Measurements from ENCODE around the gene CHST15.

CHST15 gene

GRCh38 chr10:124066126-124066700 lies 27.2 kb downstream of the CHST15 start:
- POLR2A ChIA-PET (ENCODE audit: low non-redundant PET) = interaction anchor here (0.6 kb wide), 1 partner anchor 597 kb away, joined by 3 read pairs; no protein-coding TSS in a partner anchor
- DNase-seq (ENCODE audit: low spot score) = no peak
- CTCF ChIA-PET = interaction anchor here (0.6 kb wide), 1 partner anchor 12 kb away, joined by 3 read pairs; no protein-coding TSS in a partner anchor

GRCh38 chr10:124065382-124066125 lies 27.8 kb downstream of the CHST15 start:
- no peak for DNase-seq (ENCODE audit: low spot score)
- no peak for TF ChIP-seq CTCF (conservative IDR thresholded peaks at IDR 0.05; ENCODE audit: low read depth)
- ChIA-PET POLR2A (ENCODE audit: low non-redundant PET) (interaction anchor here (0.6 kb wide), 1 partner anchor 596 kb away, joined by 3 read pairs; no protein-coding TSS in a partner anchor), CTCF (interaction anchor here (0.6 to 1.0 kb wide), 2 partner anchors 11 to 71 kb away, joined by 3 read pairs; no protein-coding TSS in a partner anchor)
- no peak overlapping the region for H3K27ac ChIP-seq

More at GRCh38 chr10:124066126-124066700, 27.2 kb downstream of the CHST15 start:
- TF ChIP-seq CTCF (conservative IDR thresholded peaks at IDR 0.05; ENCODE audit: low read depth) = no peak
- H3K27ac ChIP-seq = no peak overlapping the region; the same call in 1 of the 2 replicates

GRCh38 chr10:124064676-124065075 lies 28.7 kb downstream of the CHST15 start:
- POLR2A ChIA-PET (ENCODE audit: low non-redundant PET) = no interaction called here
- CTCF ChIA-PET = no interaction called here
- peak overlapping the region; percentile 48 for H3K27ac ChIP-seq

GRCh38 chr10:124063750-124064603 lies 29.4 kb downstream of the CHST15 start:
- CTCF ChIA-PET = interaction anchor here (0.6 to 1.0 kb wide), 5 partner anchors 21 to 1549 kb away, joined by 3 to 5 read pairs (median 4); no protein-coding TSS in a partner anchor
- DNase-seq (ENCODE audit: low spot score) = peak; percentile 69
- TF ChIP-seq CTCF (conservative IDR thresholded peaks at IDR 0.05; ENCODE audit: low read depth) = no peak
- POLR2A ChIA-PET (ENCODE audit: low non-redundant PET) = interaction anchor here (0.6 to 0.8 kb wide), 2 partner anchors 24 to 130 kb away, joined by 3 to 4 read pairs; no protein-coding TSS in a partner anchor
- peak overlapping the region; percentile 48 for H3K27ac ChIP-seq

More at GRCh38 chr10:124064676-124065075, 28.7 kb downstream of the CHST15 start:
- no peak for DNase-seq (ENCODE audit: low spot score)
- TF ChIP-seq CTCF (conservative IDR thresholded peaks at IDR 0.05; ENCODE audit: low read depth) = no peak

GRCh38 chr10:124062390-124062789 lies 31.0 kb downstream of the CHST15 start:
- no peak for DNase-seq (ENCODE audit: low spot score)
- POLR2A ChIA-PET (ENCODE audit: low non-redundant PET) = no interaction called here
- TF ChIP-seq CTCF (conservative IDR thresholded peaks at IDR 0.05; ENCODE audit: low read depth) = no peak
- CTCF ChIA-PET = interaction anchor here (0.6 kb wide), 1 partner anchor 246 kb away, joined by 3 read pairs; no protein-coding TSS in a partner anchor
- no peak overlapping the region for H3K27ac ChIP-seq

- ChIA-PET CTCF (interaction anchor here (0.6 to 1.0 kb wide), 2 partner anchors 67 to 812 kb away, joined by 3 to 4 read pairs; no protein-coding TSS in a partner anchor), POLR2A (ENCODE audit: low non-redundant PET) (no interaction called here)
- no peak overlapping the region for H3K27ac ChIP-seq
- DNase-seq (ENCODE audit: low spot score) = no peak
- no peak for TF ChIP-seq CTCF (conservative IDR thresholded peaks at IDR 0.05; ENCODE audit: low read depth)
Measured at GRCh38 chr10:124061030-124061429, 32.4 kb downstream of the CHST15 start.
